Stimulated activated CD4-positive, alpha-beta T cell treated with anti-CD3 and anti-CD28 coated beads, Interleukin-15, amount 100 ng/mL, for 24 hours (primary cell): Measurements from ENCODE around the gene ADARB2.

ENCODE experiments used
- DNase-seq: peaks from one replicate; pipeline ENCODE4 v3.0.0-alpha.2; 2020

ADARB2 gene

GRCh38 chr10:1132584-1132983 is 604.7 kb downstream of the ADARB2 start:
- no peak for DNase-seq

- DNase-seq = no peak
Measured at GRCh38 chr10:1130995-1131790, 606.1 kb downstream of the ADARB2 start.

GRCh38 chr10:1130226-1130625 is 607.1 kb downstream of the ADARB2 start:
- no peak for DNase-seq

DNA sequence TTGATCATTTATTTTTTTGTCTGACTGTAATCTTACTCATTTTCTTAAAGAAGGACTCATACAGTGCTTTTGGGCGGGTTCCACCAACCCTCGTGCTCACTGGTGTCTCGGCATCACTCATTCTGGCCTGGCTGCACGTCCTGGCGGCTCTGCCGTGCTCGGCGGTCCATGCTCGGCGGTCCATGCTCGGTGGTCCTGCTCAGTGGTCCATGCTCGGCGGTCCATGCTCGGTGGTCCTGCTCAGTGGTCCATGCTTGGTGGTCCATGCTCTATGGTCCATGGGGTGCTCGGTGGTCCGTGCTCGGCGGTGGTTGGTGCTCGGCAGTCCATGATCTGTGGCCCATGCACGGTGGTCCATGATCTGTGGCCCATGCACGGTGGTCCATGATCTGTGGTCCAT is 608.7 kb downstream of the ADARB2 start:
- no peak for DNase-seq

- no peak for DNase-seq
Measured at GRCh38 chr10:1128115-1128514, 609.2 kb downstream of the ADARB2 start.

DNA sequence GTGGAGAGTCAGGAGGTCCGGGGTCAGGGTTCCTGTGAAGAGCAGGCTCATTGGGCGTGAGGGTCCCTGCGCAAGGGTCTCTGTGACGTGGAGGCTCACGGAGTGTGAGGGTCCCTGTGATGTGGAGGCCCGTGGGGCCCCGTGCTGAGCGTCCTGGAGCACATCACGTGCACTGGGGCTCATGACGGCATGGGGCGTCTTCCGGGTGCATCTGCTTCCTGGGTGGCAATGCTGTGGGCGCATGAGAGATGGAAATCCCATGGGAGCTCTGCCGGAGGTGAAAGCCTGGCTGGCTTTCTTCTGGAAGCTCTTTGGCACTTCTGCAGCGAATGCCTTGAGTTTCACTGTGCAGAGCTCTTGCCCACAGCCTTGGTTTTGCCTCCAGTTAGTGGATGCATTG is 609.7 kb downstream of the ADARB2 start:
- DNase-seq = no peak
